Thyroid gland (tissue), 4 donors: Measurements from ENCODE around the gene SUMO4.

Experiments
- POLR2A ChIP-seq, 2 donors: fragments of 450-650 bp; IDR thresholded peaks; one replicate each; pipeline ENCODE4 v1.6.1; 2017; ENCODE audit warnings: antibody characterized with exemption in 2 of 2, mild to moderate bottlenecking in 2 of 2, moderate library complexity in 1 of 2
- TF ChIP-seq, protein P1 (sequence below), 6 experiments: fragments of 200-600 bp in 3 of 6; fragments of 450-650 bp in 3 of 6; sonication (generic) in 3 of 6; IDR thresholded peaks; one replicate each; pipeline ENCODE4 v1.5.1; 2016 to 2019; ENCODE audit warnings: antibody characterized with exemption in 6 of 6, mild to moderate bottlenecking in 2 of 6, inconsistent platforms in 1 of 6, moderate library complexity in 1 of 6

DNA sequence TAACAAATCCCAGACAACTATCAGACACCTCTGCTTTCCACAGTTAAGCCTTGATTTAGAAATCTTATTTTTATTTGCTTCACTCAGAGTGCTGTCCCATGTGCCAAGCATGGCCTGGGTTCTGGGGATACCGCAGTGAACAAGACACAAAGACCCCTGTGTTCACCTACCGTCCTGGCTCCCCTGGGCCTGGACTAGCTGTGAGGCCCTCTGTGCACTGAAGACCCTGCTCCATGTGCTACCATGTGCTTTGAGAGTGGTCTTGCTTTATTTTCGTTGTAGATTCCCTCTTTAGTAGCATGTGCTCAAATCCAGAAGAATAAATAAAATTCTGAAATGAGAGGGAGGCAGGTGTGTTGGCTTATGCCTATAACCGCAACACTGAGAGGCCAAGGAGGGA lies 22.5 kb downstream of the SUMO4 start:
- TF ChIP-seq, protein P1, sequence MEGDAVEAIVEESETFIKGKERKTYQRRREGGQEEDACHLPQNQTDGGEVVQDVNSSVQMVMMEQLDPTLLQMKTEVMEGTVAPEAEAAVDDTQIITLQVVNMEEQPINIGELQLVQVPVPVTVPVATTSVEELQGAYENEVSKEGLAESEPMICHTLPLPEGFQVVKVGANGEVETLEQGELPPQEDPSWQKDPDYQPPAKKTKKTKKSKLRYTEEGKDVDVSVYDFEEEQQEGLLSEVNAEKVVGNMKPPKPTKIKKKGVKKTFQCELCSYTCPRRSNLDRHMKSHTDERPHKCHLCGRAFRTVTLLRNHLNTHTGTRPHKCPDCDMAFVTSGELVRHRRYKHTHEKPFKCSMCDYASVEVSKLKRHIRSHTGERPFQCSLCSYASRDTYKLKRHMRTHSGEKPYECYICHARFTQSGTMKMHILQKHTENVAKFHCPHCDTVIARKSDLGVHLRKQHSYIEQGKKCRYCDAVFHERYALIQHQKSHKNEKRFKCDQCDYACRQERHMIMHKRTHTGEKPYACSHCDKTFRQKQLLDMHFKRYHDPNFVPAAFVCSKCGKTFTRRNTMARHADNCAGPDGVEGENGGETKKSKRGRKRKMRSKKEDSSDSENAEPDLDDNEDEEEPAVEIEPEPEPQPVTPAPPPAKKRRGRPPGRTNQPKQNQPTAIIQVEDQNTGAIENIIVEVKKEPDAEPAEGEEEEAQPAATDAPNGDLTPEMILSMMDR (IDR thresholded peaks at IDR 0.05): no peak
- no peak for TF ChIP-seq POLR2A (IDR thresholded peaks at IDR 0.05)
